Osteocyte (in vitro differentiated cells): ENCODE results near the gene SMIM43. TPM values are rescaled to one million over a fixed set of nuclear protein-coding genes. Genes with fewer than 3 reads are reported as not detected.

Experiments used
- DNase-seq: peaks from one replicate; pipeline ENCODE4 v3.0.0; 2021; ENCODE audit warnings: mixed read lengths; ENCODE audit not compliant: unreplicated experiment; ENCODE audit errors: extremely low spot score
- H3K27ac Mint-ChIP-seq: one replicate; pipeline ENCODE4 v1.8.0; 2021; ENCODE audit warnings: mild to moderate bottlenecking, mixed read lengths; ENCODE audit not compliant: unreplicated experiment
- H3K27me3 Mint-ChIP-seq: one replicate; pipeline ENCODE4 v1.8.0; 2021; ENCODE audit warnings: mixed read lengths; ENCODE audit not compliant: unreplicated experiment
- H3K36me3 Mint-ChIP-seq: one replicate; pipeline ENCODE4 v1.8.0; 2021; ENCODE audit warnings: mixed read lengths; ENCODE audit not compliant: unreplicated experiment
- H3K4me1 Mint-ChIP-seq: one replicate; pipeline ENCODE4 v1.8.0; 2021; ENCODE audit warnings: mixed read lengths; ENCODE audit not compliant: unreplicated experiment
- H3K4me3 Mint-ChIP-seq: one replicate; pipeline ENCODE4 v1.8.0; 2021; ENCODE audit warnings: mild to moderate bottlenecking, moderate library complexity, mixed read lengths; ENCODE audit not compliant: unreplicated experiment
- H3K9me3 Mint-ChIP-seq: one replicate; pipeline ENCODE4 v1.8.0; 2021; ENCODE audit warnings: mixed read lengths; ENCODE audit not compliant: unreplicated experiment
- long read RNA-seq: library from polyadenylated mRNA; unstranded; transcript quantifications from one replicate; pipeline ENCODE4 v2.0.0, GENCODE V29; 2021
- total RNA-seq: library from RNA; stranded (reverse); gene quantifications from 2 replicates; pipeline ENCODE4 v1.2.1, GENCODE V29; 2021
- TF ChIP-seq, protein P1 (sequence below): fragments of 200-600 bp; sonication (generic); IDR thresholded peaks from 2 replicates; pipeline ENCODE4 v1.5.0; 2021; ENCODE audit warnings: antibody characterized with exemption, mild to moderate bottlenecking, moderate library complexity

The SMIM43 gene
- not detected in 2 replicates for total RNA-seq
- long read RNA-seq, result 0 reads

DNA sequence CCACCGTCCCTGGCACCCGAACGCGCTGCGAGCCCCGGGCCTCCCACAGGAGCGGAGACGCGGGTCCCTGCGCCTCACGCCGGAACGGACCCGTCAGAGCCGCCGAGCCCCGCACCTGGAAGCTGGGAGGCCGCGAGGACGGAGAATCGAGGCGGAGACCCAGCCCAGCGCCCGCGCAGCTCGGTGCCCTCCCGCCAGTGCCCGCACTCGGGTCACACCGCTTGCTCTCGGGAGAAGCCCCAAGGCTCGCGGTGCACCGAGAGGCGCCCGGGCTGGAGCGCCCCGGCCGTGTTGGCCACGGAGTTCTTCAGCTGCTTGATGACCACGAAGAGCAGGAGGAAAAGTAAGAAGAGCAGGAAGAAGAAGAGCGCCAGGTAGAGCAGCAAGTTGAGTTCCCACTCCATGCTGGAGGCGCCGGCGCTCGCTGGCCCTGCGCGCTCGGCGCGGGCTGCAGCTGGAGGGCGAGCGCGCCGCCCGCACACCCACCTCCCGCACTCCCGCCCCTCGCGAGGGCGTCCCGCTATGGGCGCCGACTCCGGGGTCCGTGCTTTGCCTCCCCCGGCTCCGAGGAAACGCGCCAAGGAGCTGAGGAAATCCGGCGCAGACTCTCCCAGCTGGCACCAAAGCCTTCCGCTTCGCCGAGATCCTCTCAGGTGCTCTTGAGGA is at the start of gene SMIM43:
Gene SMIM43 (minus strand): TSS at position 463 of the 666 bp plus-strand sequence. CDS start 59 bp downstream, at position 404.
- Mint-ChIP-seq H3K4me1 (peaks cover 5% of the 10 kb centered on the region), H3K27me3 (peaks cover 71% of the 10 kb centered on the region), H3K9me3 (no peaks in the 10 kb centered on the region), H3K36me3 (no peaks in the 10 kb centered on the region), H3K27ac (no peak within 1 kb of the TSS), H3K4me3 (peak within 1 kb of the TSS; percentile 76)
- TF ChIP-seq, protein P1, sequence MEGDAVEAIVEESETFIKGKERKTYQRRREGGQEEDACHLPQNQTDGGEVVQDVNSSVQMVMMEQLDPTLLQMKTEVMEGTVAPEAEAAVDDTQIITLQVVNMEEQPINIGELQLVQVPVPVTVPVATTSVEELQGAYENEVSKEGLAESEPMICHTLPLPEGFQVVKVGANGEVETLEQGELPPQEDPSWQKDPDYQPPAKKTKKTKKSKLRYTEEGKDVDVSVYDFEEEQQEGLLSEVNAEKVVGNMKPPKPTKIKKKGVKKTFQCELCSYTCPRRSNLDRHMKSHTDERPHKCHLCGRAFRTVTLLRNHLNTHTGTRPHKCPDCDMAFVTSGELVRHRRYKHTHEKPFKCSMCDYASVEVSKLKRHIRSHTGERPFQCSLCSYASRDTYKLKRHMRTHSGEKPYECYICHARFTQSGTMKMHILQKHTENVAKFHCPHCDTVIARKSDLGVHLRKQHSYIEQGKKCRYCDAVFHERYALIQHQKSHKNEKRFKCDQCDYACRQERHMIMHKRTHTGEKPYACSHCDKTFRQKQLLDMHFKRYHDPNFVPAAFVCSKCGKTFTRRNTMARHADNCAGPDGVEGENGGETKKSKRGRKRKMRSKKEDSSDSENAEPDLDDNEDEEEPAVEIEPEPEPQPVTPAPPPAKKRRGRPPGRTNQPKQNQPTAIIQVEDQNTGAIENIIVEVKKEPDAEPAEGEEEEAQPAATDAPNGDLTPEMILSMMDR, result no peak
- no peak for DNase-seq

DNA sequence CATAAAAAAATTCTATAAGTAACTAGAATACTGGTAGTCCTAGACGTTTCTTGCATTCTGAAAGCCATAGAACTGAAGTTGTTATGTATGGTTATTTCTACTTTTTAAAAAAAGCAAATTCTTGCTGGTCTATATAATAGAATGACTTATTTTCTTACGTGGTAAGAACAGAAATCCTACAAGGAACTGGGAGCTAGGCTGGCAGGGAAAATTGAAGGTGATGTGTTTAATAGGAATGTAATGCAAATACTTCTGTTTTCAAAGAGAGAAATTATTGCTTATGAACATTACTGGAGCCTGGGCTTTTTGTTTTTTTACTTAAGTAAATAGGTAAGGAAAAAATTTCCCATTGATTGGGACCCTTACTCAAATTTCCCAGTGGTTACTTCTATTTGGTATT is 49.8 kb upstream of the SMIM43 start:
- TF ChIP-seq, protein P1, result no peak
- no peaks in the 10 kb centered on the region for H3K27me3 Mint-ChIP-seq
- DNase-seq, result no peak
- no peak overlapping the region for H3K27ac Mint-ChIP-seq
- H3K4me3 Mint-ChIP-seq, result no peak overlapping the region
- H3K9me3 Mint-ChIP-seq, result no peaks in the 10 kb centered on the region
- H3K36me3 Mint-ChIP-seq, result peaks cover 36% of the 10 kb centered on the region
- peaks cover 10% of the 10 kb centered on the region for H3K4me1 Mint-ChIP-seq

DNA sequence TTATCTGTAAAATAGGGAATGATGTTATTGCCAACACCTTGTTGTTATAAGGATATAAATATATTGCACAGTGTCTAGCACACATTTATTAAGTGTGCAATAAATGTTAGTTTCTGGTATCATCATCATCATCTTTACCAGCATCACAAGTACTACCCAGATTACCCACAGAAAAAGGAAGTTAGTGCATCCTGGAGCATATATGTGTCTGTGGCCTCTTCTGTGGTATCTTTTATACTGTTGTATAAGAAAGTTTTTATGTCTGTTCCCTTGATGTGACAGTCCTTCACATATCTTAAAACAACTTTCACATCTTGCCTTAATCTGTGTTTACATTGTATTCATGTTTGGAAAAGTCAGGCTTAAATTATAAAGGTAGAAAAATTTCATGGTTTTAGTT is 46.2 kb upstream of the SMIM43 start:
- peaks cover 31% of the 10 kb centered on the region for H3K36me3 Mint-ChIP-seq
- DNase-seq, result no peak
- H3K9me3 Mint-ChIP-seq, result no peaks in the 10 kb centered on the region
- H3K27ac Mint-ChIP-seq, result no peak overlapping the region
- no peak overlapping the region for H3K4me3 Mint-ChIP-seq
- TF ChIP-seq, protein P1, result no peak
- H3K4me1 Mint-ChIP-seq, result no peaks in the 10 kb centered on the region
- no peaks in the 10 kb centered on the region for H3K27me3 Mint-ChIP-seq

DNA sequence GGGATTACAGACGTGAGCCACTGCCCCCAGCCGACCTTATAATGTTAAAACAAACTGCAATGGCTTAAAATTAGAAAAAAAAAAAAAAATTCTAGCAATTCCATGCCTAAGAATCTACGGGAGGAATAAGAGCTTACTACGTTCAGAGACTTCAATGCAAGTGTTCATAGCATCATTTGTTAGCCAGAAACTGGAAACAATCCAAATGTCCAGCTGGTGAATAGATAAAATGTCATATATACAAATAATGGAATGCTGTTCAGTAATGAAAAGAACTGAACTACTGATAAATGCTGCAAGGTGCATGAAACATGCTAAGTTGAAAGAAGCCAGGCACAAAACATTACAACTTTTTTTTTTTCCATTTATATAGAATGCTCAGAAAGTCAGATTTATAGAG is 41.4 kb upstream of the SMIM43 start:
- Mint-ChIP-seq H3K4me3 (no peak overlapping the region), H3K4me1 (peaks cover 8% of the 10 kb centered on the region), H3K27me3 (no peaks in the 10 kb centered on the region), H3K36me3 (peaks cover 29% of the 10 kb centered on the region), H3K27ac (no peak overlapping the region), H3K9me3 (no peaks in the 10 kb centered on the region)
- no peak for DNase-seq
- TF ChIP-seq, protein P1, result no peak

DNA sequence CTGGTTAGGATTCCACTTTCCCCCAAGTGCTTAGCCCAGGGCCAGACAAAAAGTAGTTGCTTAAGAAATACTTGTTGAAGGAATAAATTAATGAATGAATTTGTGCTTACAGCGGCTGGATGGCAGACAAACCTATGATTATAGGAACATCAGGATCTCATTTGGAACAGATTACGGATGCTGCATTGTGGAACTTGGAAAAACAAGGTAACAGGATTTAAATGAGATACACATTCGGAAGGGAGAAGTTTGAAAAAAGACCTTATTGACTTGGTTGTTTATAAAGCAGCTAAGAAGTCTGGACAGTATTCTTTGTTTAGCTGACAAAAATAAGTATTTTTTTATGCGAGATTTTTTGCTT is 36.7 kb upstream of the SMIM43 start:
- Mint-ChIP-seq H3K4me3 (peak overlapping the region; percentile 95), H3K9me3 (no peaks in the 10 kb centered on the region), H3K4me1 (peaks cover 18% of the 10 kb centered on the region)

More for the DNA sequence above, 36.7 kb upstream of the SMIM43 start:
- Mint-ChIP-seq H3K27me3 (no peaks in the 10 kb centered on the region), H3K27ac (peak overlapping the region; percentile 97), H3K36me3 (peaks cover 18% of the 10 kb centered on the region)
- TF ChIP-seq, protein P1, result no peak
- no peak for DNase-seq
